Hepatocyte (in vitro differentiated cells): ENCODE results near the gene ARHGAP20. TPM values are rescaled to one million over a fixed set of nuclear protein-coding genes. Genes with fewer than 3 reads are reported as not detected.
A peak's percentile ranks its signal among the peaks of the same experiment; 100 is the strongest.

ENCODE experiments used
- DNase-seq: peaks from one replicate; pipeline ENCODE4 v3.0.0-alpha.2; 2016; ENCODE audit warnings: low spot score
- H2AFZ ChIP-seq: fragments of 200-600 bp; sonication (generic); 2 replicates; pipeline ENCODE4 v1.6.0; 2016; ENCODE audit warnings: antibody characterized with exemption, mild to moderate bottlenecking
- H3K27ac ChIP-seq: fragments of 200-600 bp; sonication (generic); 2 replicates; pipeline ENCODE4 v1.5.1; 2016; ENCODE audit warnings: mild to moderate bottlenecking
- H3K27me3 ChIP-seq: fragments of 200-600 bp; sonication (generic); 2 replicates; pipeline ENCODE4 v1.6.1; 2016
- H3K36me3 ChIP-seq: fragments of 200-600 bp; sonication (generic); replicated peaks from 2 replicates; pipeline ENCODE4 v1.5.1; 2016; ENCODE audit warnings: low read depth; ENCODE audit not compliant: insufficient read depth
- H3K4me1 ChIP-seq: fragments of 200-600 bp; sonication (generic); 2 replicates; pipeline ENCODE4 v1.5.1; 2016; ENCODE audit warnings: mild to moderate bottlenecking, moderate library complexity; ENCODE audit not compliant: insufficient read depth
- H3K4me2 ChIP-seq: fragments of 200-600 bp; sonication (generic); 2 replicates; pipeline ENCODE4 v1.6.0; 2016
- H3K4me3 ChIP-seq: fragments of 200-600 bp; sonication (generic); 2 replicates; pipeline ENCODE4 v1.5.1; 2016; ENCODE audit warnings: mild to moderate bottlenecking
- H3K79me2 ChIP-seq: fragments of 200-600 bp; sonication (generic); 2 replicates; pipeline ENCODE4 v1.6.0; 2017; ENCODE audit warnings: mild to moderate bottlenecking
- H3K9me2 ChIP-seq: fragments of 200-600 bp; sonication (generic); replicated peaks from 2 replicates; pipeline ENCODE4 v1.6.0; 2017; ENCODE audit warnings: mild to moderate bottlenecking; ENCODE audit not compliant: insufficient read depth
- H3K9me3 ChIP-seq: fragments of 200-600 bp; sonication (generic); 2 replicates; pipeline ENCODE4 v1.5.1; 2016; ENCODE audit warnings: low read depth, mild to moderate bottlenecking
- H4K20me1 ChIP-seq: fragments of 200-600 bp; sonication (generic); 2 replicates; pipeline ENCODE4 v1.6.0; 2016; ENCODE audit warnings: mild to moderate bottlenecking; ENCODE audit not compliant: insufficient read depth, poor library complexity, severe bottlenecking
- EZH2 ChIP-seq: fragments of 200-600 bp; sonication (generic); IDR thresholded peaks from 2 replicates; pipeline ENCODE4 v1.6.1; 2016; ENCODE audit warnings: antibody characterized with exemption, mild to moderate bottlenecking, borderline replicate concordance
- EZH2phosphoT487 ChIP-seq: fragments of 200-600 bp; sonication (generic); IDR thresholded peaks from one replicate; pipeline ENCODE4 v1.6.1; 2018; ENCODE audit warnings: antibody characterized with exemption, mild to moderate bottlenecking, low read depth, moderate library complexity; ENCODE audit not compliant: unreplicated experiment, severe bottlenecking
- WGBS: methylation state at CpG from one replicate; pipeline ENCODE4 v1.1.6; 2016; ENCODE audit warnings: low lambda C conversion rate; ENCODE audit errors: missing lambda C conversion rate; 5-methylcytosine and 5-hydroxymethylcytosine counted together
- polyA plus RNA-seq: library from polyadenylated mRNA; unstranded; fragments of >200 nt; fragmentation: Nextera tagmentation; extraction: Ambion mirVana; gene quantifications from 2 replicates; pipeline ENCODE4 v1.2.1, GENCODE V29; 2016
- total RNA-seq: library from RNA; depleted of rRNA; stranded (reverse); fragments of >200 nt; gene quantifications from 2 replicates; pipeline ENCODE4 v1.2.3, GENCODE V29; 2014
- TF ChIP-seq, protein P1 (sequence below): fragments of 200-600 bp; sonication (generic); IDR thresholded peaks from 2 replicates; pipeline ENCODE4 v1.5.1; 2016; ENCODE audit warnings: antibody characterized with exemption, mild to moderate bottlenecking; ENCODE audit not compliant: poor library complexity

ARHGAP20 gene
- total and polyA plus RNA-seq, 2 experiments from 2014 or later = 0.79 to 2.6 TPM

DNA sequence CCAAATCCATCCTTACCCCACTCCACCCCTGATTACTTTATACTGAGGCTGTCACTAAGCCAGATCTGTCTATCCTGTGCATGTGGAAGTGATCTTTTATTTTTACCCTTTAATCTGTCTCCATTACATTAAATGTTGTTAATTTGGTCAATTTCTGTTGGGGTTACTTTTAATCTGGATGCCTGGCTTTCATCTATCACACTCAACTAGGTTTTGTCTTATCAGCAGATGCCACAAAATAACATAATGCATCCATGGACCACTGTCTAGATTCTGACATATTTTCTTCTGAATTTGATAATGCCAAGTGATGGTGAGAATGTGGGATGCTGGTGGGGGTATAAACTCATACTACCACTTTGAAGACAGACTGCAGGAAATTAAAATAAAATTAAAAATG is 174.1 kb downstream of the ARHGAP20 start:
- no peaks in the 10 kb centered on the region for H4K20me1 ChIP-seq
- H3K4me3 ChIP-seq = no peak overlapping the region
- H3K4me1 ChIP-seq = no peaks in the 10 kb centered on the region
- no peaks in the 10 kb centered on the region for H3K79me2 ChIP-seq
- no peak overlapping the region for H3K27ac ChIP-seq
- H3K9me3 ChIP-seq = no peaks in the 10 kb centered on the region
- no peak for DNase-seq
- H3K4me2 ChIP-seq = no peak overlapping the region
- no peaks in the 10 kb centered on the region for H3K27me3 ChIP-seq
- TF ChIP-seq, protein P1, sequence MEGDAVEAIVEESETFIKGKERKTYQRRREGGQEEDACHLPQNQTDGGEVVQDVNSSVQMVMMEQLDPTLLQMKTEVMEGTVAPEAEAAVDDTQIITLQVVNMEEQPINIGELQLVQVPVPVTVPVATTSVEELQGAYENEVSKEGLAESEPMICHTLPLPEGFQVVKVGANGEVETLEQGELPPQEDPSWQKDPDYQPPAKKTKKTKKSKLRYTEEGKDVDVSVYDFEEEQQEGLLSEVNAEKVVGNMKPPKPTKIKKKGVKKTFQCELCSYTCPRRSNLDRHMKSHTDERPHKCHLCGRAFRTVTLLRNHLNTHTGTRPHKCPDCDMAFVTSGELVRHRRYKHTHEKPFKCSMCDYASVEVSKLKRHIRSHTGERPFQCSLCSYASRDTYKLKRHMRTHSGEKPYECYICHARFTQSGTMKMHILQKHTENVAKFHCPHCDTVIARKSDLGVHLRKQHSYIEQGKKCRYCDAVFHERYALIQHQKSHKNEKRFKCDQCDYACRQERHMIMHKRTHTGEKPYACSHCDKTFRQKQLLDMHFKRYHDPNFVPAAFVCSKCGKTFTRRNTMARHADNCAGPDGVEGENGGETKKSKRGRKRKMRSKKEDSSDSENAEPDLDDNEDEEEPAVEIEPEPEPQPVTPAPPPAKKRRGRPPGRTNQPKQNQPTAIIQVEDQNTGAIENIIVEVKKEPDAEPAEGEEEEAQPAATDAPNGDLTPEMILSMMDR = no peak
- TF ChIP-seq EZH2 (no peak), EZH2phosphoT487 (no peak)
- H3K9me2 ChIP-seq = no peaks in the 10 kb centered on the region
- no peak overlapping the region for H2AFZ ChIP-seq
- H3K36me3 ChIP-seq = no peaks in the 10 kb centered on the region

- Histone ChIP-seq H3K9me3 (no peaks in the 10 kb centered on the region), H3K4me1 (no peaks in the 10 kb centered on the region), H3K27ac (no peak overlapping the region), H3K79me2 (no peaks in the 10 kb centered on the region), H3K4me2 (no peak overlapping the region), H3K36me3 (no peaks in the 10 kb centered on the region), H3K27me3 (no peaks in the 10 kb centered on the region), H3K4me3 (no peak overlapping the region), H3K9me2 (no peaks in the 10 kb centered on the region), H2AFZ (no peak overlapping the region), H4K20me1 (no peaks in the 10 kb centered on the region)
- 73% methylated on average over 6 of the region's 6 CpGs for WGBS
- TF ChIP-seq EZH2 (no peak), EZH2phosphoT487 (no peak)
- TF ChIP-seq, protein P1 = no peak
- DNase-seq = no peak
These were observed 181.1 kb downstream of the ARHGAP20 start for GRCh38 chr11:110530900-110531741.

DNA sequence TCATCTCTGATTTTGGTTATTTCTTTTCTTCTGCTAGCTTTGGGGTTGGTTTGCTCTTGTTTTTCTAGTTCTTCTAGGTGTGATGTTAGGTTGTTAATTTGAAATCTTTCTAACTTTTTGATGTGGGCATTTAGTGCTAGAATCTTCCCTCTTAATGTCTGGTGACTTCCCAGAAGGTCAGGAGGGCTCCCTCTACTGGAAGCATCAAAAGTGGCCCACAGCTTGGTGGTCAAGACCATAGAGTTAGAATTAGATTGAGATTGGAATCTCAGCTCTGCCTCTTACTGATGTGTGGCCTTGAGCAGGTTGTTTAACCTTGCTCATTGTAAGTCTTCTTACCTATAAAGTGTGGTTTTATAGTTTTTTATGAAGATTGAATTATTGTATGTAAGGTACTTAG is 183.2 kb downstream of the ARHGAP20 start:
- no peaks in the 10 kb centered on the region for H3K9me2 ChIP-seq
- no peaks in the 10 kb centered on the region for H3K4me1 ChIP-seq
- no peaks in the 10 kb centered on the region for H3K36me3 ChIP-seq
- DNase-seq = no peak
- no peaks in the 10 kb centered on the region for H4K20me1 ChIP-seq
- no peaks in the 10 kb centered on the region for H3K79me2 ChIP-seq
- H3K4me2 ChIP-seq = no peak overlapping the region
- no peak for TF ChIP-seq EZH2phosphoT487
- TF ChIP-seq, protein P1 = peak; percentile 9
- H3K27ac ChIP-seq = no peak overlapping the region
- no peaks in the 10 kb centered on the region for H3K27me3 ChIP-seq
- no peak overlapping the region for H2AFZ ChIP-seq
- H3K4me3 ChIP-seq = no peak overlapping the region
- no peaks in the 10 kb centered on the region for H3K9me3 ChIP-seq
